Liver (tissue), 9 donors: ENCODE data around the gene RHO. TPM values are rescaled to one million over a fixed set of nuclear protein-coding genes. Genes with fewer than 3 reads are reported as not detected.

ENCODE experiments used
- DNase-seq: peaks from one replicate; pipeline ENCODE4 v3.0.0-alpha.2; 2017; ENCODE audit warnings: low spot score
- H3K27ac ChIP-seq, 2 donors: one replicate each; pipeline ENCODE4 v1.7.0; 2013; ENCODE audit warnings: inconsistent platforms in 2 of 2, low read length in 2 of 2, control low read depth in 1 of 2, low read depth in 1 of 2, mild to moderate bottlenecking in 1 of 2
- H3K27me3 ChIP-seq, 4 donors: one replicate each; pipeline versions ENCODE4 v1.6.1 to v1.7.0; 2013; ENCODE audit warnings: low read length in 3 of 4, inconsistent platforms in 1 of 4, mild to moderate bottlenecking in 1 of 4, moderate library complexity in 1 of 4; ENCODE audit not compliant: control insufficient read depth in 4 of 4, insufficient read depth in 4 of 4
- H3K36me3 ChIP-seq, 4 donors: one replicate each; pipeline versions ENCODE4 v1.6.1 to v1.7.0; 2013; ENCODE audit warnings: low read length in 3 of 4, mild to moderate bottlenecking in 3 of 4, low read depth in 1 of 4, moderate library complexity in 1 of 4; ENCODE audit not compliant: control insufficient read depth in 4 of 4, insufficient read depth in 3 of 4
- H3K4me1 ChIP-seq, 4 donors: one replicate each; pipeline versions ENCODE4 v1.6.1 to v1.7.0; 2013; ENCODE audit warnings: low read length in 3 of 4, mild to moderate bottlenecking in 3 of 4, moderate library complexity in 1 of 4; ENCODE audit not compliant: control insufficient read depth in 4 of 4, insufficient read depth in 4 of 4
- H3K4me3 ChIP-seq, 3 donors: one replicate each; pipeline versions ENCODE4 v1.6.1 to v1.7.0; 2013; ENCODE audit warnings: low read length in 3 of 3, control low read depth in 1 of 3, low read depth in 1 of 3, mild to moderate bottlenecking in 1 of 3
- H3K9ac ChIP-seq, 2 donors: one replicate each; pipeline ENCODE4 v1.7.0; 2013; ENCODE audit warnings: low read length in 2 of 2, mild to moderate bottlenecking in 2 of 2, moderate library complexity in 2 of 2, control low read depth in 1 of 2, low read depth in 1 of 2
- H3K9me3 ChIP-seq, 4 donors: one replicate each; pipeline versions ENCODE4 v1.6.1 to v1.7.0; 2013; ENCODE audit warnings: low read length in 3 of 4; ENCODE audit not compliant: control insufficient read depth in 4 of 4
- CTCF ChIP-seq: fragments of 150-350 bp; IDR thresholded peaks from 2 replicates; pipeline ENCODE4 v1.5.1; 2017; ENCODE audit warnings: improper control_type of control experiment, low read depth, low read length; ENCODE audit not compliant: missing input control
- EGR1 ChIP-seq, 2 donors: IDR thresholded peaks; 2 replicates each; pipeline ENCODE4 v1.6.1; 2016 to 2018; ENCODE audit warnings: antibody characterized with exemption in 2 of 2, low read depth in 2 of 2
- FOXA1 ChIP-seq: IDR thresholded peaks from 2 replicates; pipeline ENCODE4 v1.6.1; 2016; ENCODE audit warnings: antibody characterized with exemption
- FOXA2 ChIP-seq: IDR thresholded peaks from 2 replicates; pipeline ENCODE4 v1.6.1; 2016; ENCODE audit warnings: antibody characterized with exemption
- GABPA ChIP-seq, 2 donors: IDR thresholded peaks in 1 of 2; conservative IDR thresholded peaks in 1 of 2; 2 replicates each; pipeline ENCODE4 v1.6.1; 2016; ENCODE audit warnings: antibody characterized with exemption in 2 of 2, mild to moderate bottlenecking in 1 of 2, moderate library complexity in 1 of 2
- HNF4A ChIP-seq, 2 donors: conservative IDR thresholded peaks; 2 replicates each; pipeline ENCODE4 v1.6.1; 2016; ENCODE audit warnings: antibody characterized with exemption in 2 of 2, mild to moderate bottlenecking in 2 of 2
- NR2F2 ChIP-seq: IDR thresholded peaks from 2 replicates; pipeline ENCODE4 v1.6.1; 2016; ENCODE audit warnings: antibody characterized with exemption
- RAD21 ChIP-seq, 2 donors: IDR thresholded peaks; 2 replicates each; pipeline ENCODE4 v1.6.1; 2016; ENCODE audit warnings: antibody characterized with exemption in 2 of 2, mild to moderate bottlenecking in 2 of 2
- REST ChIP-seq: IDR thresholded peaks from 2 replicates; pipeline ENCODE4 v1.6.1; 2016; ENCODE audit warnings: antibody characterized with exemption, mild to moderate bottlenecking
- RXRA ChIP-seq, 2 donors: IDR thresholded peaks; 2 replicates each; pipeline ENCODE4 v1.6.1; 2017 to 2018; ENCODE audit warnings: antibody characterized with exemption in 2 of 2, mild to moderate bottlenecking in 1 of 2
- SP1 ChIP-seq: IDR thresholded peaks from 2 replicates; pipeline ENCODE4 v1.6.1; 2018; ENCODE audit warnings: antibody characterized with exemption, mild to moderate bottlenecking
- TAF1 ChIP-seq: conservative IDR thresholded peaks from 2 replicates; pipeline ENCODE4 v1.6.1; 2016; ENCODE audit warnings: antibody characterized with exemption, mild to moderate bottlenecking
- WGBS: extraction: QIAGEN DNeasy Blood & Tissue Kit; methylation state at CpG from one replicate; pipeline ENCODE4 v1.1.7; 2013; 5-methylcytosine and 5-hydroxymethylcytosine counted together
- polyA plus RNA-seq, 2 donors: library from polyadenylated mRNA; stranded (reverse) in 1 of 2; unstranded in 1 of 2; fragments of 200-250 nt in 1 of 2; fragments of >200 nt in 1 of 2; fragmentation: Nextera tagmentation in 1 of 2; extraction: Ambion mirVana in 1 of 2; gene quantifications; one replicate each; pipeline versions ENCODE4 v1.2.1 to v1.2.3, GENCODE V29; 2013 to 2015
- total RNA-seq, 2 donors: library from RNA; depleted of rRNA; stranded (reverse); fragments of >200 nt; gene quantifications; one replicate each; pipeline ENCODE4 v1.2.3, GENCODE V29; 2014
- donor health status: healthy.
- donor health status: healthy.
- donor health status: healthy.
- donor health status: healthy.
- donor health status: healthy.

RHO gene
- total and polyA plus RNA-seq, 4 donors = not detected

DNA sequence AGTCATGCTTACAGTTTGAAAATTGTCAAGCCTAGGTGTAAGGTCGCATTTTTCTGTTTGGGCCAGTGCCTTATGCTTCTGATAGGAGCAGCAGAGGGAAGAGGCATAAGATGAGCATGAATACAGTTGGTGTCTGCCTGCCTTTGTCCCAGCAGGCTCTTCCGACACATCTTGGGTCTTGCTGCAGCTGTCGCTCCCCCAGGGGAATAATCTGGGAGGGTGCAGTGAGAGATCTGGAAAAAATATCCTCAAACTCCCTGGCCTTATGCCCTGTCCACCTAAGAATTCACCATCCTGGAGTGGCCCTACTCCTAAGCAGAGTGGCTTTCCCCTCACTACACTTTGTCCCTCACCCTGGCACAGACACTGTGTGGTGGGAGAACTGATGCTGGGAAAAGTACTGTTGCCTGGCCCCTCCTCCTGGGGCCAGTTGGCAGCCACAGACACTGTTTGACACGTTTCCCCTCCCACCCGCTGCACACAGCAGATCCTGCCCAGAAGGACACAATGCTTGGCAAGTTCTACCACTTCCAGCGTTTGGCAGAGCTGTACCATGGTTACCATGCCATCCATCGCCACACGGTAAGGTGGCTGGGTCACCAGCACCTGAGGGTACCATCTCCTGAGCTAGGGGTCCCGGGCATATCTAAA, 21.1 kb upstream of the RHO start (continued):
- no peak for TF ChIP-seq RAD21 (IDR thresholded peaks at IDR 0.05)
- no peak for TF ChIP-seq REST
- no peak for TF ChIP-seq SP1
- no peak for TF ChIP-seq RXRA (IDR thresholded peaks at IDR 0.05)

DNA sequence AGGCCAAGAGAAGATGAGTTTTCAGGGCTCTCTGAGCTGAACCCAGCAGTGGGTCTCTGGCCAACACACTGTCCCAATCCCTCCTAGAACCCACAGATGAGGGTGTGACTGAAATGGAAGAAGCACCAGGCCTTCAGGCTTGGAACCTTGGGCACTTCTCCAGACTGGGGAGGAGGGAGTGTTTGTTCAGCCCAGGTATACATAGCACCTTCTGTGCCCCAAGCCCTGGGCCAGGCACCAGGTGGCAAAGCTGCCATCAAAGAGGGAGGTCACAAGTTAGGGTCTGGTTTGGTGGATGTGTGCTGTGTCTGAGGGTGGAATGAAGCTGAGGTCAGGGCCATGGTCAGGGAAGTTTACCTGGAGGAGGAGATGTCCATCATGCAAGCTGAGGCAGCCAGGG, 15.8 kb upstream of the RHO start:
- Histone ChIP-seq H3K4me3 (no peak overlapping the region), H3K9me3 (no peaks in the 10 kb centered on the region), H3K9ac (no peak overlapping the region), H3K4me1 (no peaks in the 10 kb centered on the region), H3K27me3 (no peaks in the 10 kb centered on the region), H3K27ac (no peak overlapping the region), H3K36me3 (peaks cover 0 to 17% (median 7%) of the 10 kb centered on the region in 4 donors)
- no peak for TF ChIP-seq REST
- DNase-seq = no peak

DNA sequence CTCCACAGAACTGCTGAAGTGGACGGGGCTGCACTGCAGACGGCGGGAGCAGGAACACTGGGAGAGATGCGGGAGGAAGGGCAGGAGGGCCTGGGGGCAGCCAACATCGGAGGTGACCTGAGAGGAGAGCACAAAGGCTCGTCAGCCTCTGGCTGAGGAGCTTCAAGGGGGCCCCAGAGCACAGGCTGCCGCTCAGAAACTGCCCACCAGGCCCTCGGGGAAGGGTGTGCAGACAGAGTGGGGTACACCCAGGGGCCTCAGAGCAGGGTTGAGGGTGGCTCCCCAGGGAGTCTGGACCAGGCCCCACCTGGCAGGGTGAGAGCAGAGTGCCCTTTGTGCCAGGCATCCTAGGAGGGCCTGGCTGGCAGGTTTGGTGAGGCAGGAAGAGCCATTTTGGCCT, 14.7 kb upstream of the RHO start:
- Histone ChIP-seq H3K27me3 (no peaks in the 10 kb centered on the region), H3K9ac (no peak overlapping the region), H3K9me3 (no peaks in the 10 kb centered on the region), H3K36me3 (peaks cover 0 to 17% (median 7%) of the 10 kb centered on the region in 4 donors), H3K4me3 (no peak overlapping the region), H3K4me1 (no peaks in the 10 kb centered on the region), H3K27ac (no peak overlapping the region)
- 96% methylated on average over 8 of the region's 8 CpGs for WGBS
- TF ChIP-seq FOXA1 (no peak), GABPA (IDR thresholded peaks at IDR 0.05 in 1 of 2, conservative IDR thresholded peaks at IDR 0.05 in 1 of 2) (no peak), FOXA2 (no peak), EGR1 (IDR thresholded peaks at IDR 0.05; ENCODE audit: low read depth in 2 of 2) (no peak), SP1 (no peak), HNF4A (conservative IDR thresholded peaks at IDR 0.05) (no peak), NR2F2 (no peak), RAD21 (IDR thresholded peaks at IDR 0.05) (no peak), CTCF (no peak), TAF1 (no peak), RXRA (IDR thresholded peaks at IDR 0.05) (no peak)
- DNase-seq = no peak
